Activated T-cell treated with anti-CD3 and anti-CD28 coated beads for 24 hours (primary cell): ENCODE measurements around the gene WDR82.
"Not testable (repeated sequence)": the region's sequence is repeated elsewhere in the genome, so short reads cannot be mapped to it uniquely, and the experiment has no call there.

Experiments
- DNase-seq: peaks from one replicate; pipeline ENCODE4 v3.0.0-alpha.2; 2020; ENCODE audit warnings: low read depth

Gene WDR82

DNA sequence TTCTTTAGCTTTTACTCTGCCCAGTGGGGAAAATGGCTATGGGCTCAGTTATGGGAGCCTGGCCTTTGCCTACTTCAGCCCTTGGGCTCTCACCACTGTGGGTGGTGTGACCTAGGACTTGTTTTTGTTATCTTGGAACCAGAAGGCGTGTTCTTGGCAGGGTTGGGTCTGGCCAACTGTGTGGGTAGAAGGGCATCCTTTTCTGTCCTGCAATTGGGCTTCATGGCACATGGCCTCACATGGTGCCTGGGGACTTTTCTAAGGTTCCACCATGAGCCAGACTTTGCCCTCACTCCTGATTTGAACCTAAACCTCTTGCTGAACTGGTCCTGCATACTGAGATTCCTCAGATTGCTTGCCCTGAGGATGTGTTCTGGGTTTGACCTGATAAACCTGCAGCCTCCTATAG is 10.9 kb upstream of the WDR82 start:
- DNase-seq = no peak

DNA sequence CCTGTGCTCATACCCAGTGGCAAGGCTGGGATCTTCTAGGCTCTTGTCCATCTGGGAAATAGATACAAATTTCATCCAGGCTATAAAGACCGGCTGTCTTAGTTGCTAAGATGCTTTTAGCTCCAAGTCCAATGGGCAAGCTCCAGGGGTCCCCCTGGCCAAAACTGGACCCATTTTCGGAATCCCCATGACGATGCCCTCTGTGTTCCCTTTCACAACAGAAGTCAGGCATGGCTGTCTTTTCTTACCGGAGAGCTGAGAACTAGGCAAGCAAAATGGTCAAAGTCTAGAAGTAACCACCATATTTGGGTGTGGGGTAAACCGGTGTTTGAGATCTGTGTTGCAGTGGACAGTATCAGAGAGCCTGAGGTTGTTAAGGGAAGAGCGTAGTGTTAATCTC is 10.2 kb upstream of the WDR82 start:
- no peak for DNase-seq

DNA sequence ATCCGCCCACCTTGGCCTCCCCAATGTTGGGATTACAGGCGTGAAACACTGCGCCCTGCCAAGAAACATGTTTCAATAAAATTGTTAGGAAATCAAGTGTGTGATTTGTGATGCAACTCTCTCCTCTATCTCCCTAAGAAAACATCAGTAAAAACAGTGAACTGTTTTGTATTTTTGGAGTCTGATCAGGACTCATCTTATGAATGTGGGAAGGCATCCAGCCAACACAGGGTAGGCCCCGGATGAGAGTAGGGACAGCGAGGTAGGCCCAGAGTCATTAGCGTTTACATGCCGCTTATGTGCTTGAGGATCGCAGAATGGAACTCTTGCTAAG is 8.3 kb upstream of the WDR82 start:
- no peak for DNase-seq

- DNase-seq = not testable (repeated sequence)
These were observed 5.6 kb upstream of the WDR82 start for GRCh38 chr3:52284051-52284450.

DNA sequence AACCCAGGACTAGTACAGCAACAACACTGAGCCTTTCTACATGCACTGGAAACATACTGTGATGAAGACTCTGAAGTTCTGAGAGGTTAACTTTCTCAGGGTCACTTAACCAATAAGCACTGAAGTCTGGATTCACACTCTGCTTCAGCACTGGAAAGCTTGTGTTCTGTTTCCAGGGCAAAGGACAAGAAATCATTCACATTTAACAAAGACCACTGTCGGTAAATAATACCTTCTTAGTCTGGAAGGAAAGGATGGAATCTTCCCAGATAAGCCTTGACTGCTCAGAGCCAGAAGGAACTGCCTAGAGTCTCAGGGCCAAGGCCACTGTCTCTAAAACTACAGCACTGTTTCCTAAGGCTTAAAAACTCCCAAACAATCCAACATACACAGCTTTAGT is 4.9 kb upstream of the WDR82 start:
- DNase-seq = no peak

GRCh38 chr3:52281981-52282801 is 3.7 kb upstream of the WDR82 start:
- DNase-seq = no peak

- DNase-seq = no peak
These were observed 1.6 kb upstream of the WDR82 start for GRCh38 chr3:52280050-52280461.

GRCh38 chr3:52279596-52279995 is 1.1 kb upstream of the WDR82 start:
- no peak for DNase-seq

- no peak for DNase-seq
These were observed 408 bp downstream of the WDR82 start for GRCh38 chr3:52277972-52278509.

DNA sequence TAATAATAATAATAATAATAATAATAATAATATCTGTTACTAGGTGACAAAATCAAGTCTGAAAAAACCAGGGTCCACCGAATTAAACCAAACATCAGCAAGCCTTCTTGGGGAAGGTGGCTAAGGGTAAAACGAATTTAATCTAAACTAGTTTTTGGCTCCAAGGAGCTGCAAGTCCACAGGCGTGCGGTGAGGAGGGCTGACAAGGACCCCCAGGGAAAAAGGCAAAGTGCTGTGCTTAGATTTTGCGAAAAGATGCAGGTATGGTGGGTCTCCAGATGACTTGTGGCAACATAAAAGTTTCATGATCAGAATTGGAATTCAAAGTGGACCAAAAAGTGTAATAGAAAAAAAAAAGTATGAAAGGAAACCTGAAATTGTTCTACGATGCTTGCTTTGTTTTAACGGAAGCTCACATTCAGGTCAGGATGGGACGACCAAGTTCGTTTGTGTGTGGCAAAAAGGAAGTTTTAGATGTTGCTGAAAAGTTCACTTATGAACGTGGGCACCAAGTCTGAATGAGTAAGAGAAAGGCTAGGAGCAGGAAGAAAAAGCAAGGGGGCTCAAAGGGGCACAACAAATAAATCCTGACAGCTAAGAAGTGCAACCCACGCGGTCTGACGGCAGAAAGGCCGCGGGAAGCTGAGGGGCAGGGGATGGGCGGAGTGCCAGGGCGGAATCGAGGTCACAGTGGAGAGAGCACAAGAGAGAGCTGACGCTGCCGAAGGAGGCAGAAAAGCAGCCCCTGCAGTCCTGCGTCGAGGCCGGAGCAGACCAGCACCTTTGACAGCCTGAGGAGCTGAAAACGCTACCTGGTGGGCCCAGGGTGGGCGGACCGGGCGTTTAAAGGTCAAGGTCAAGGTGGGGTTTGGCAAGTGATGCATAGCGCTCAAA is 1.1 kb downstream of the WDR82 start:
- DNase-seq = peak; percentile 73

GRCh38 chr3:52274781-52275180 is 3.7 kb downstream of the WDR82 start:
- DNase-seq = not testable (repeated sequence)

DNA sequence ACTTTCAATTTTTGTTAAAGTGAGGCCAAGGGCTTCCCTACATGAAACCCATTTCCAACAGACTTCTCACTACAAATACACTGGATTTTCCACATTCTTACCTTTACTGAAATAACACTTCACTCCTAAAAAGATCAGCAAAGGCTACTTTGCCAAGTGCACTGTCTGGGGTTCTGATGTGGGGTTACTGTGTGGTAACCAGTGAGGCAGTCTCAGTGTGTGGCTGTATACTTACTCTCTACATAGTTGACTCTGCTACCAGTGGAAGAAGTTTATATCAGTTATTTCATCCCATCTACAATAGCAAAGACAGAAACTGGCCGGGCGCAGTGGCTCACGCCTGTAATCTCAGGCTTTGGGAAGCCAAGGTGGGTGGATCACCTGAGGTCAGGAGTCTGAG is 5.6 kb downstream of the WDR82 start:
- DNase-seq = no peak

DNA sequence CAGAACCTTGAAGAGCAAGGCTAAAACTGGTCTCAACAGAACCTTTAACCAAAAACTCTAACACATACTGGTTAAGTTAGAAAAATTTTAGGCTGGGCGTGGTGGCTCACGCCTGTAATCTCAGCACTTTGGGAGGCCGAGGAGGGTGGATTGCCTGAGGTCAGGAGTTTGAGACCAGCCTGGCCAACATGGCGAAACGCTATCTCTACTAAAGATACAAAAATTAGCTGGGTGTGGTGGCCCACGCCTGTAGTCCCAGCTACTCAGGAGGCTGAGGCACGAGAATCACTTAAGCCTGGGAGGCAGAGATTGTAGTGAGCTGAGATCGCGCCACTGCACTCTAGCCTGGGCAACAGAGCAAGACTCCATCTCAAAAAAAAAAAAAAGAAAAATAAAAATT is 6.3 kb downstream of the WDR82 start:
- not testable (repeated sequence) for DNase-seq

GRCh38 chr3:52270252-52270754 is 8.1 kb downstream of the WDR82 start:
- no peak for DNase-seq

DNA sequence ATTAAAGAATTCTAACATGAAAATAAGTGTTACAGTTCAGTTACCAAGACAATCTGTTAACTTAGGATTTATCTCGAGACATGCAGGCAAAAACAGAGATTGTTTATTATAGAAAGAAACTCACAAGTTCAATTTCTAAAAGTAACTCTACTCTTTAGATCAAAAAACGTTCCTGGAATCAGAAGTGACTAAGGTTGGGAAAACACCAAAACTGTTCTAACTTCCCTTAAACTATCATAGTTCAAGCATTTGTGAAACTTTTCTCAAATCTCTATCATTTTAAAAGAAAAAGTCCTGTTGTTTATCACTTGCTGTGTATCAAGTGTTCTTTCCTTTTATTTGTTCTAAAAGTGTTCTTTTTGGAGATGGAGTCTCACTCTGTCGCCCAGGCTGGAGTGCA is 8.7 kb downstream of the WDR82 start:
- DNase-seq = no peak

DNA sequence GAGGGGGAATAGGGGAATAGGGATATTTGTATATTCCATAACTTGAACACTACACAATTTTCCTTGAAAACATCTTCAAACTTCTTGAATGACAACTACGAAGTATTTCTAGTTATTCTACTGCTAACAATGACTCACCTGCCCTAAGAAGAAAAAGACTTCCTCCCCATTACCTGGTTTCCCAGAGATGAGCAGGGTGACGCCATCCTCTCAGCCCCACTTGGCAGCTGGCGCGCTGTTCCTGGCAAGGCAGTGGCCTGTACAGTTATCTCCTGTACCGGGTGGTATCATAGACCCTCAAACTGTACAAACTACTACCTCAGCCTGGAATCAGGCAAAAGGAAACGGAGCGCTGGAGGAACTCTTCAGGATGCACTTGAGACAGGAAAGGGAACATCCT is 10.4 kb downstream of the WDR82 start:
- no peak for DNase-seq

DNA sequence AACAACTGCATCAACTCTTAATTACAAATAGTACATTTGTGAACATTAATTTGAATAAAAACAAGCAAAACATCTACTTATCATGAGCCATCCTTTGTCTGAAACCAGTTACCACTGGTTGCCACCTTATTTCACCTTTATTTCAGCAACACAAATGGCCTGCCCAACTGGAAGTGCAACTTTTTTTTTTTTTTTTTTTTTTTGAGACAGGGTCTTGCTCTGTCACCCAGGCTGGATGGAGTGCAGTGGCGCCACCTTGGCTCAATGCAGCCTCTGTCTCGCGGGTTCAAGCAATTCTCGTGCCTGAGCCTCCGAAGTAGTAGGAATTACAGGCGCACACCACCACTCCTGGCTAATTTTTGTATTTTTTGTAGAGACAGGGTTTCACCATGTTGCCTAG is 13.1 kb downstream of the WDR82 start:
- no peak for DNase-seq

GRCh38 chr3:52262447-52262846 is 16.0 kb downstream of the WDR82 start:
- no peak for DNase-seq

DNA sequence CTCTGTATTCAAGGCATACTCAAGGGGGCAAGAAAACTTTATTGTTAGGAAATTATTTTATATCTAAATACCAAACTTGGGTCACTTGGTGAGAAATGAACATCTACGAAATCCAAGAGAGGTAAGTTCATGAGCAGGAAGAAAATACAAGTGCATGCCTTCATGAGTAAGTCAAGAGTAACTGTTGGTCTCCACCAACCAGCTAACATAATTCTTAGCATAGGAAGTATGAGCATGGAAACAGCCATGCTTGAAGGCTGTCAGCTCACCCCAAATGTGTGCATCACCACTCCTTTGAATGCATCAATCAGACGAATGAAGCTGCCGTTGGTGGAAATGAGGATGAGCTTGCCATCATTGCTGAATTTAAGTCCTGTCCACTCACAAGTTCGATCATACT is 19.0 kb downstream of the WDR82 start:
- no peak for DNase-seq

DNA sequence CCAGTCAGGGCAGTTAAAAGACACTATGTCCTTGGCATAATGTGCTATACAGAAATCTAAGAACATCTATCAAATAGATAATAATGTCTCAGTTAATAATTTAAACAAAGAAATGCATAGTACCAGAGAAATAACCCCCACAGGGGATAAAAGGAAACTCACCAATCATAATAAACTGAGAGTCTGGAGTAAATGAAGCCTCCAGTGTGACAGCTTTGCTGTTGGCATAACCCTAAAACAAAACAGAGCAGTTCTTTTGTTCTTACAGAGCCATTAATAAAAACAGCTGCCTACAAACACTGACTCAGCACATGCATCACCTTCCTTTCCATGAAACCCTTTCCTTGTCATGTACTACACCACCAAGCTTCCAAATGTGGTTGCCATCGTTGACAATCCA is 19.4 kb downstream of the WDR82 start:
- no peak for DNase-seq

DNA sequence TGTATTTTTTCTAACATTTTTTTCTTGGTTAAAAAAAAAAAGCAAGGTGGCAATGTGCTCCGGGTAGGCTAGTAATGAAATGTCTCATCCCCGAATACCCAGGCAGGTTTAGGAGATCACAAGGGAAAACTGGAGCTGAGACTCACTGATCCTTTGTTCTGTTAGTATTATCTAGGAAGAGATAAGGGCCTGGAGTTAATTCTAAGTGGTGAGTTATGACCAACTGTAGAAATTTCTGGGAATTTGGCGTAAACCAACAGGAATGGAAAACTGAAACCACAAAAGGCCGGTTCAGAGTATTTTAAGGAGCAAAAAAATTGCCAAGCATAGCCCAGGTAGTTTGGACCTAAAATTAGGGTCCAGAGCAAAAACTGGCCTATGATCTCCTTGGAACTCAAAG is 20.5 kb downstream of the WDR82 start:
- no peak for DNase-seq

- DNase-seq = no peak
These were observed 21.8 kb downstream of the WDR82 start for GRCh38 chr3:52256622-52257021.

DNA sequence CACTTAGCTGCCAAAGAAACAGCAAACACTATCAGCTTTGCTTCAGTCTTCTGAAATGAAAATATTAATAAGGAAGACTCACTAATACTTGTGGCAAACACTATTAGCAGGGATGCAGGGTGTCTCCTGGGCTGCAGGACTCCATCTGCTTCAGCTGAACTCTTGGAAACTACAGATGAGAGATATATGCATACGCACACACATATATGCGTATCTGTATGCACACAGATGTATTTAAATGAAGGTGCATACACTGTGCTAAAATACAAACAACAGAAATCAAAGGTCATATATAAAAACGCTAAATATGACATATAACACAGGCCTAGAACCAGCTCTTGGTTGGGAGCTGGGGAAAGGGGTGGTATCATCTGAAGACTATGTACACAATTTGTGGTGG is 22.3 kb downstream of the WDR82 start:
- DNase-seq = no peak
